Activated T-cell treated with anti-CD3 and anti-CD28 coated beads for 1 hour (primary cell): ENCODE measurements around the gene NRG3.
"Not testable (repeated sequence)": the region's sequence is repeated elsewhere in the genome, so short reads cannot be mapped to it uniquely, and the experiment has no call there.

ENCODE experiments used
- DNase-seq: peaks from one replicate; pipeline ENCODE4 v3.0.0-alpha.2; 2020; ENCODE audit warnings: low read depth

NRG3 gene

GRCh38 chr10:82922755-82923154 lies 1047.8 kb downstream of the NRG3 start:
- DNase-seq: no peak

DNA sequence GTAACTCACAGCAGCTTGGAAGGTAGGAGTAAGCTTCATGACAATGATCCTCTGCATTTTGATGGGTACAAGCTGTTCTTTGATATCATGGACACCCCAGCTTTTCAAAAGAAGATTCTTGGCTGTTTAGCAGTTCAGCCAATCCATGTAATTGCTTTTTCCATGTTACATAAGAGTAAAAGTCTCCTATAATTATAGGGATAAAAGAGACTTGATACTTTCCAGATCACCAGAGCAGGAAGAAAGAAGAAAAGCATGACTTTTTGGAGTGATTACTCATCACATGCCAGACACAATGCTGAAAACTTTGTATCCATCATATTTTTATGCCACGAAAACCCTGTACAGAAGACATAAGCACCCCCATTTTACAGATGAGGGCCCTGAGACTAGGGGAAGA lies 1049.7 kb downstream of the NRG3 start:
- DNase-seq: no peak

DNA sequence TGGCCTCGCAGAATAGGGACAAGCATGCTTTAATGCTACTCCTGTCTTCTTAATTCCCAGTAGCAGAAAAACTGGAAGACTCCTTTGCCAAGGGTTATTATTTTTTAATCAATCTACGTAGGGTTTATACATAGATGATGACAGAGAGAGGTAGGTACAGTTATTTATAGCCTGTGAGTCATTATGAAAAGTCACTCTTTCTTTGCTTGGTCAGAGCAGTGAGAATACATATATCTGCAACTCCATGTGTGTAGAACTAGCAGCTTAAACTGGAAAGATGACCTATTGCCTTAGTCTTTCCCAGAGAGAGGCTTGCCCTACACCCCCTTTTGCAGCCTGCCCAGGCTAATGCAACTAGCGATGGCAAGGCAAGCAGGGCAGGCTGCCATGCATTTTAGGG lies 1050.6 kb downstream of the NRG3 start:
- DNase-seq: no peak

GRCh38 chr10:82932451-82932850 lies 1057.5 kb downstream of the NRG3 start:
- no peak for DNase-seq

- DNase-seq: no peak
Measured at GRCh38 chr10:82934429-82934828, 1059.4 kb downstream of the NRG3 start.

GRCh38 chr10:82934947-82935346 lies 1060.0 kb downstream of the NRG3 start:
- no peak for DNase-seq

- DNase-seq: no peak
Measured at GRCh38 chr10:82938331-82938730, 1063.3 kb downstream of the NRG3 start.

DNA sequence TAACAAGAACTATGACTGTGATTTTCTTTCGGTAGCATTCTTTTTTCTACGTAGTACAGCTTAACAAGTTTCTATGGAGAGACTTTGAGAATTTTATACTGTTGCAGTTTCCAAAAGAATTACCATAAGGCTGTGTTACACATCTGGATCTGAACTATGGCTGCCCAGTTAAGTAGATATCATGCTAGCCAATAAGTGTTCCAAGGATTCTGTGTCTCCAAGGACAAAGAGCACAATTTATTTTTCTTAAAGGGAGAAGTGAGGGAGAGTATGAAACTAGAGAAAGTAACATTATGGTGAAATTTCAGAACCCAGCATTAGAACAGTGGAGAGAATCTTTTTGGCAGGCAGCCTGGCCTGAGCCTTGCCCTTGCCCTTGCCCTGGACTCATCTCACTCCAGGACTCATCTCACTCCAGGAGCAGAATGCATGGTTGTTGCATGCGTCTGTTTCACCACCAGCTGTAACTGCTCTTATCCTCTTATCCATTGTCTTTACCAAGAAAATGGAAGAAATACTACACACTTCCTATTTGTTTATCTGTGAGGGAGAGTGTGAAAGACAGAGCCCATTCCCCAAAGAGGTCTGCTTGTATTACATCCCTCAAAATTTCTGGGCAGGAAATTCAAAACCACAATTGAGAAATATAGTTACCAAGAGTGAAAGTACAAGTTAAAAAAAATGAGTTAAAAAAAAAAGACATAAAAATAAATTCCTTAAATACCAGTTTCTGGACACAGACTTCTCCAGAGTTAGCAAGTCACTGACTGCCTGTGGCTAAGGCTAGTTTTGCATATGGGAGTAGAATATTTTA lies 1067.5 kb downstream of the NRG3 start:
- DNase-seq: no peak

GRCh38 chr10:82943142-82943541 lies 1068.1 kb downstream of the NRG3 start:
- DNase-seq: no peak

- no peak for DNase-seq
Measured at GRCh38 chr10:82949816-82950575, 1075.0 kb downstream of the NRG3 start.

DNA sequence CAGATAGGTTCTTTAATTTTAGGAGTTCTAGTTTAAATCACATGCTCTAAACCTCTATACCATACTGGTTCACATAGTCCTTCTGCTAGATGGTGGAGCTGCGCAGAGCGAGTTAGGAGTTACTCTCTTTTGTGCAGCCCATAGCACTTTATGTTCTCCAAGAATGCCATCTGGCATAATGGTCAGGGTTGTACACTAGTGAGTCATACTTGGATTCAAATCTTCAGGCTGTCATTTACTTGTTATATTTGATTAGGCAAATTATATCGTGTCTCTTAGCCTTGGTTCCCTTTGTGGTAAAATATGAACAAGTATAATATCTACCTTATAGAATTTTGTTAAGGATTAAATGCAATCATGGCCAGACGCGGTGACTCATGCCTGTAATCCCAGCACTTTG lies 1078.3 kb downstream of the NRG3 start:
- DNase-seq: no peak

DNA sequence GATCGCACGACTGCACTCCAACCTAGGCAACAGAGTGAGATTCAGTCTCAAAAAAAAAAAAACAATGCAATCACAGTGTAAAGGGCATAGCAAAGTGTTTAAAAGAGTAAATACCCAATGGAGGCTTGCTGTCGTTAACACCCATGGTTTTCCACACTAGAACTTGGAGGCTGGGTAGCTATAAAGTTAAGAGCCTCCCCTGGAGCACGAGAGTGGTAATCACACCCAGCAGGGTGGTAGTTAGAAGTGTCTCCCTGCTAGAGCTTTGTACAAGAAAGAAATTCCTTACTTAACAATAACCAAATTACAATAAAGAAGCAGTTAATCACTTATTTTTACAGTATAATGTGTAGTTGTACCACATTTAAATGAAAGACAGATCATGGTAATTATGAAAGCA lies 1078.9 kb downstream of the NRG3 start:
- DNase-seq: no peak

GRCh38 chr10:82960421-82961060 lies 1085.5 kb downstream of the NRG3 start:
- not testable (repeated sequence) for DNase-seq

- DNase-seq: no peak
Measured at GRCh38 chr10:82961864-82962263, 1086.9 kb downstream of the NRG3 start.

- no peak for DNase-seq
Measured at GRCh38 chr10:82966130-82966529, 1091.1 kb downstream of the NRG3 start.

GRCh38 chr10:82968533-82968932 lies 1093.5 kb downstream of the NRG3 start:
- no peak for DNase-seq

- DNase-seq: no peak
Measured at GRCh38 chr10:82969405-82969804, 1094.4 kb downstream of the NRG3 start.

DNA sequence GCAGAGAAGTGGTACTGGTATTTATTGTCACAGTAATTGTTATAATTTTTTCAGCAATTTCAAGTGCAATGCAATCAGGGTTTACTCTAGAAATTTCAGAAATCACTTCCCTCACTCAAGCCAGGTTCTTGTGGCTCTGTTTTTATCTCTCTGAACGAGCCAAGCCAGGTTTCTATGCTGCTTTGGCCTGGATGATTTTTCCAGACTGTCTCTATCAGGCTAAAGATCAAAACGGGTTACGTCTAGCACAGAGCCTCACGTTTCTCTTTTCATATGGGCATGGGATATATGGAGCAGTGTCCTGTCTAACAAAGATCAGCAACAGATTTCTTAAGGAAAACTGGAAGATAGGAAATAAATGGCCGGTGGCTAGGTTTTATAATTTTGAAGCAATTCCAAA lies 1105.3 kb downstream of the NRG3 start:
- no peak for DNase-seq

DNA sequence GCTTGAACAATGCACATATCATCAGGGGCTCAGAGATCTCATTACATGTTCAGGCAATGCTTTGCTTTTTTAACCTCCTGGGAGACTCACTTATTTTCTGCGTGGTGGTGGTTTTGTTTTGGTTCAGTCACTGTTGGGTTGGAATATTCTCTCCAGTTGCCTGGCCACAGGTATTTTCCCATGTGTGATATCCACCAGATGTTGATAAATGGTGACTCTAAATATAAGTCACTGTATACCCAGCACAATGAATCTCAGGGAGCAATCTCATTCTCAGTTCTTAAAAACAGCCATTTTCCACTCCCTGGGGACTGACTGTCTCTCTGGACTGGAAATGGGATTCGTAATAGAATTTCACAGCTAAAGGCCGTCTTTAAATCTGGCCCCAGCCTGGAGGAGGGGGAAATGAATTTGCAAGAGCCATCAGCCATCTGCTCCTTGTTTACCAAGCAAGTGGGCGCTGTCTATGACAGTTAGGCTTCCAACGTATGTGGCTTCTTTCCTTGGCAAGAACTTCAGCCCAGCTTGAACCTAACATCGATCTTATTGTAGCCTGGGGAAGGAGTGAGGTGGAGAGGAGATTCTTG lies 1106.2 kb downstream of the NRG3 start:
- no peak for DNase-seq

- no peak for DNase-seq
Measured at GRCh38 chr10:82982110-82982608, 1107.2 kb downstream of the NRG3 start.

DNA sequence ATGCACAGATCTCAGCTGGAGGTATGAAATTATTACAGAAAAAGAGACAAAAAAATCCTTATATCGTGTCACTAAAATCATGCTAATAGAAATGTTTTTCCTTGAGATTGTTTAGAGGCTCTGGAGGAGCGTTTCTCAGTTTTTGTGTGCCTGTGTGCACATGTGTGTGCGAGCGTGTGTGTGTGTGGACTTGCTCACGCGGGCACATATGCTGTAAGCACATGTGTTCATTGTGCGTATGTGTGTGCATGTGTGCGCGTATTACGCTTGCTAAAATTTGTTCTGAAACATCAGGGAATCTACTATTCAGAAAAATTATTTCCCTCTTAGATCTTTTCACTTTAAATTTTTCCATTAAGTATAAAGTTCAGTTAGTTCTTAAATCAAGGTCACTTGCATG lies 1111.2 kb downstream of the NRG3 start:
- no peak for DNase-seq

DNA sequence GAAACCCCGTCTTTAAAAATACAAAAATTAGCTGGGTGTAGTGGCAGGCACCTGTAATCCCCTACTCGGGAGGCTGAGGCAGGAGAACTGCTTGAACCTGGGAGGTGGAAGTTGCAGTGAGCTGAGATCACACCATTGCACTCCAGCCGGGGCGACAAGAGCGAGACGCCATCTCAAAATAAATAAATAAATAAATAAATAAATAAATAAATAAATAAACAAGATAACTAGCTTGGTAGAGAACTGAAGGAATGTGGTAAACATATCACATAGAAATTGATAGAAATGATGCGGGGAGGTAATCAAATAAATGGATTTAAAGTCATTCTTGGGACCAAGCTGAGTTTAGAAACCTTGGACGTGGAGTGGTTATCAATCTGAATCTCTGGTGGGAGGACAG lies 1131.5 kb downstream of the NRG3 start:
- not testable (repeated sequence) for DNase-seq
